Measurements from ENCODE around the gene NLE1. TPM values are rescaled to one million over a fixed set of nuclear protein-coding genes. Genes with fewer than 3 reads are reported as not detected.
"Not testable (repeated sequence)": the region's sequence is repeated elsewhere in the genome, so short reads cannot be mapped to it uniquely, and the experiment has no call there.

NLE1 gene
- total RNA-seq, 1 donor from 2014 or later = 16.7 TPM

DNA sequence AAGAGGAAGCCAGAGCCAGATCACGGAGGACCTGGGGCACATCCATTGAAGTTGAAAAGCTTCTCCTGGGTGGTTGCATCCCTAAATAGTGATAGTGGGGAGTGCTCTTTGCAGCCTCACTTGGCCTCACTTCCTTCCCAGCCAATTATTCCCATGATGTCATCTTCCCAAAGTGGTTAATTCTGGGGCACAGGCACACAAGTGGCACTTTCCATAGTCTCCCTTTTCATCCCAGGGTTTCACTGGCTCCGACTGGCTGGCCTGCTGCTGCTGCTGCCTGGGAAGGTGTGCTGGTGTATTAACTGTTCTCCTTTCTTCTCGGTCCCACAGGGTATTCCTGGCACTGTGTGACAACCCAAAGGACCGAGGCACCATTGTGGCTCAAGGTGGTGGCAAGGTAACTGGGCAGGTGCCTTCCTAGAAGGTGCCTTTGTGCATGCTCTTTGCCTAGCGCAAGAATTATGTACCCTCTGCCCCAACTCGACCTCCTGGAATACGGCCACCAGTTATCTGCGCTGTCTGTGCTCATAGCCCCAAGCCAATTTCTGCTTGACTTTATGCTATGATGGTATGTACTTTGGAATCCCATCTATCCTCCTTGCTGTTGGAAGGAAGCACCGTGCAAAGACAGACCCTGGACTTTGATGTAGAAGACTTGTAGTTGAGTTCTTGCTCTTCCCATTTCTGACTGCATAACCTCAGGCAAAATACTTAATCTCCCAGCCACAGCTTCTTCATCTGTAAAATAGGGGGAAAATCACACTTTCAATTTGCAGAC lies 33.7 kb upstream of the NLE1 start:
- H3K9me3 Mint-ChIP-seq (ENCODE audit: unreplicated experiment) = no peaks in the 10 kb centered on the region
- TF ChIP-seq, protein P1, sequence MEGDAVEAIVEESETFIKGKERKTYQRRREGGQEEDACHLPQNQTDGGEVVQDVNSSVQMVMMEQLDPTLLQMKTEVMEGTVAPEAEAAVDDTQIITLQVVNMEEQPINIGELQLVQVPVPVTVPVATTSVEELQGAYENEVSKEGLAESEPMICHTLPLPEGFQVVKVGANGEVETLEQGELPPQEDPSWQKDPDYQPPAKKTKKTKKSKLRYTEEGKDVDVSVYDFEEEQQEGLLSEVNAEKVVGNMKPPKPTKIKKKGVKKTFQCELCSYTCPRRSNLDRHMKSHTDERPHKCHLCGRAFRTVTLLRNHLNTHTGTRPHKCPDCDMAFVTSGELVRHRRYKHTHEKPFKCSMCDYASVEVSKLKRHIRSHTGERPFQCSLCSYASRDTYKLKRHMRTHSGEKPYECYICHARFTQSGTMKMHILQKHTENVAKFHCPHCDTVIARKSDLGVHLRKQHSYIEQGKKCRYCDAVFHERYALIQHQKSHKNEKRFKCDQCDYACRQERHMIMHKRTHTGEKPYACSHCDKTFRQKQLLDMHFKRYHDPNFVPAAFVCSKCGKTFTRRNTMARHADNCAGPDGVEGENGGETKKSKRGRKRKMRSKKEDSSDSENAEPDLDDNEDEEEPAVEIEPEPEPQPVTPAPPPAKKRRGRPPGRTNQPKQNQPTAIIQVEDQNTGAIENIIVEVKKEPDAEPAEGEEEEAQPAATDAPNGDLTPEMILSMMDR (IDR thresholded peaks at IDR 0.05; ENCODE audit: unreplicated experiment) = no peak
- H3K4me1 Mint-ChIP-seq (ENCODE audit: unreplicated experiment) = no peaks in the 10 kb centered on the region
- no peak overlapping the region for H3K27ac Mint-ChIP-seq (ENCODE audit: unreplicated experiment)
- no peaks in the 10 kb centered on the region for H3K36me3 Mint-ChIP-seq (ENCODE audit: low read depth, unreplicated experiment)
- DNase-seq (ENCODE audit: low spot score) = no peak
- peaks cover 2% of the 10 kb centered on the region for H3K27me3 Mint-ChIP-seq (ENCODE audit: unreplicated experiment)
- no peak overlapping the region for H3K4me3 Mint-ChIP-seq (ENCODE audit: unreplicated experiment)

DNA sequence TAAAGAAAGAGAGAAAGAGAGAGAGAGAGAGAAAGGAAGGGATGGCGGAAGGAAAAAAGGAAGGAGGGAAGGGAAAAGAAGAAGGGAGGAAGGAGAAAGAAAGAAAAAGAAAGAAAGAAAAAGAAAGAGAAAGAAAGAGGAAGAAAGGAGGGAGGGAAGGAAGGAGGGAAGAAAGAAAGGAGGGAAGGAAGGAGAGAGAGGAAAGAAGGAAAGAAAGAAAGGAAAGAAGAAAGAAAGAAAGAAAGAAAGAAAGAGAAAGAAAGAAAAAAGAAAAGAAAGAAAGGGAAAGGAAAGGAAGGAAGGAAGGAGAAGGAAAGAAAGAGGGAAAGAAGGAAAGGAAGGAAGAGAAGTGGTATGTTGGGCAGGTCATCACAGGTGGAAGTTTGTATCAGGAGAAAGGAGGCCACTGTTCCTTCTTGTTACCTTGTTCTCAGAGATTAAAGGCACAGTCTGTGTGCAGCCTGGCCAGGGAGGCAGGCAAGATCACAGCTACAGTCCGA lies 32.8 kb upstream of the NLE1 start:
- no peaks in the 10 kb centered on the region for H3K4me1 Mint-ChIP-seq (ENCODE audit: unreplicated experiment)

DNA sequence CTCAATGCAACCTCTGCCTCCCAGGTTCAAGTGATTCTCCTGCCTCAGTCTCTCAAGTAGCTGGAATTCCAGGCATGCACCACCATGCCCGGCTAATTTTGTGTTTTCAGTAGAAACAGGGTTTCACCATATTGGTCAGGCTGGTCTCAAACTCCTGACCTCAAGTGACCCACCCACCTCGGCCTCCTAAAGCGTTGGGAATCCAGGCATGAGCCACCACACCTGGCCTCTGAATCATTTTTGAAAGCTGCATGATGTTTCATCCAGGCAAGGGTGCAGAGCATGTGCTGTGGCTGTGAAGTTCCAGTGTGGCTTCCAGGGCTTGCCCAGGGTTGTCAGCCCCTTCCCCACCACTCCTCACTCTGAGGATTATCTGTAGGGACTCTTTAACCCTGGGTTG lies 30.2 kb upstream of the NLE1 start:
- not testable (repeated sequence) for H3K9me3 Mint-ChIP-seq (ENCODE audit: unreplicated experiment); H3K27me3 Mint-ChIP-seq (ENCODE audit: unreplicated experiment); H3K4me3 Mint-ChIP-seq (ENCODE audit: unreplicated experiment); H3K27ac Mint-ChIP-seq (ENCODE audit: unreplicated experiment); H3K4me1 Mint-ChIP-seq (ENCODE audit: unreplicated experiment); H3K36me3 Mint-ChIP-seq (ENCODE audit: low read depth, unreplicated experiment); DNase-seq (ENCODE audit: low spot score)

More for the DNA sequence above, 32.8 kb upstream of the NLE1 start:
- Mint-ChIP-seq H3K27me3 (ENCODE audit: unreplicated experiment) (peaks cover 2% of the 10 kb centered on the region), H3K4me3 (ENCODE audit: unreplicated experiment) (no peak overlapping the region), H3K9me3 (ENCODE audit: unreplicated experiment) (no peaks in the 10 kb centered on the region), H3K27ac (ENCODE audit: unreplicated experiment) (no peak overlapping the region), H3K36me3 (ENCODE audit: low read depth, unreplicated experiment) (no peaks in the 10 kb centered on the region)
- DNase-seq (ENCODE audit: low spot score) = no peak
- TF ChIP-seq, protein P1 (IDR thresholded peaks at IDR 0.05; ENCODE audit: unreplicated experiment) = no peak

DNA sequence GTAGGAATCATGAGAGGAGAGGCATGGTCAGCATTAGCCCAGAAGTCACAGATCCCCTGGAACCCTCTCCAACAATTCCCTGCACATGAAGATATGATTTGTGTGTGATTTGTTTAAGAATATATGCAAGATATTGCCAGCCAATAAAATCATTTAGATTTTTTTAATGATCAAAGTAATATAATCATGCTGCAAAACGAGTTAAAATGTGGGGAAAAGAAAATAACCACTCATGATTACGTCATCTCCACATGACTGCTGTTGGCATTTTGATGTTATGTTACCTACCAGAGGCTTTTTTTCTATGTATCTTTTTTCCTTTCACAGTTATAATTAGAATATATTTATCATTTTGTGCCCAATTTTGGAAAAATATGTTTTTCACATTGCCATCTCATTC lies 29.7 kb upstream of the NLE1 start:
- no peak overlapping the region for H3K27ac Mint-ChIP-seq (ENCODE audit: unreplicated experiment)
- H3K4me3 Mint-ChIP-seq (ENCODE audit: unreplicated experiment) = no peak overlapping the region
- H3K27me3 Mint-ChIP-seq (ENCODE audit: unreplicated experiment) = peaks cover 2% of the 10 kb centered on the region
- H3K4me1 Mint-ChIP-seq (ENCODE audit: unreplicated experiment) = no peaks in the 10 kb centered on the region
- H3K36me3 Mint-ChIP-seq (ENCODE audit: low read depth, unreplicated experiment) = no peaks in the 10 kb centered on the region
- DNase-seq (ENCODE audit: low spot score) = no peak
- TF ChIP-seq, protein P1 (IDR thresholded peaks at IDR 0.05; ENCODE audit: unreplicated experiment) = no peak
- H3K9me3 Mint-ChIP-seq (ENCODE audit: unreplicated experiment) = no peaks in the 10 kb centered on the region

DNA sequence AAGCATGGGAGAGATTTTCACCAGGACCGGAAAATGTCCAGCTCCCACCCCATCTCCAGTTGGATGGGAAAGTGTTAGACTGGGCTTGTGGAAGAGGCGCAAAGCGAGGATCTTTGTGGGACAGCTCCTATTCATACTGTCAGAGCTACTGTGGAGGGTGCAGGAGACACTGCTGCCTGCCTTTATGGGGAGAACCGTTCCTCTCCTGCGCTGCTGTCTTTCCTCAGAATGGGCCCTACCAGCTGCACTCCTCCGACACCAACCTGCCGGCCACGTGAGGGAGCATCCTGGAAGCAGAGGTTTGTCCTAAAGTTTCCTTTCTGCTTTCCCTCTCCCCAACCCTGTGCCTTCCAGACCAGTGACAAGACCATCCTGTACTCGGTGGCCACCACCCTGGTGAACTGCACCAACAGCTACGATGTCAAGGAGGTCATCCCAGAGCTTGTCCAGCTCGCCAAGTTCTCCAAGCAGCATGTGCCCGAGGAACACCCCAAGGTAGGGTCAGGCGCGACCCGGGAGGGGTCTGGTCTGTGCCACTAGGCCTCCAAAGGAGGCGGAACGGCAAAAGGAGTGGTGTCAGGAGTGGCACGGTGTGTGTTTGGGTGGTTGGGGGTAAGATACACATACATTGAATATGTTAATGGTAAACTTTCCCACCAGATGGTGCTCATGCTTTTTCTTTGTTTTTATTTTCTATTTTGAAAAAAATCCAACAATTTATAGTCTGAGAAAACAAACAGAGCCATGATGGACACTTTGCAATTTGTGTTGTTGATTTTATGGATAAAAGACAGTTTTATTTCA lies 29.1 kb upstream of the NLE1 start:
- Mint-ChIP-seq H3K4me1 (ENCODE audit: unreplicated experiment) (no peaks in the 10 kb centered on the region), H3K36me3 (ENCODE audit: low read depth, unreplicated experiment) (no peaks in the 10 kb centered on the region), H3K4me3 (ENCODE audit: unreplicated experiment) (no peak overlapping the region), H3K27me3 (ENCODE audit: unreplicated experiment) (peaks cover 3% of the 10 kb centered on the region), H3K27ac (ENCODE audit: unreplicated experiment) (no peak overlapping the region), H3K9me3 (ENCODE audit: unreplicated experiment) (no peaks in the 10 kb centered on the region)
- DNase-seq (ENCODE audit: low spot score) = no peak
- TF ChIP-seq, protein P1 (IDR thresholded peaks at IDR 0.05; ENCODE audit: unreplicated experiment) = no peak
